HG03196 (cell line): Measurements from ENCODE around the gene GPATCH2L.

Experiments used
- ATAC-seq: cut with Tn5 transposase; IDR thresholded peaks from one replicate; pipeline ENCODE4 v1.9.1; 2021; ENCODE audit not compliant: unreplicated experiment

Gene GPATCH2L

GRCh38 chr14:76253111-76253510, 101.4 kb downstream of the GPATCH2L start:
- no peak for ATAC-seq

- no peak for ATAC-seq
Observed at GRCh38 chr14:76256545-76256944, 104.8 kb downstream of the GPATCH2L start.

GRCh38 chr14:76257111-76257803, 105.5 kb downstream of the GPATCH2L start:
- no peak for ATAC-seq

- no peak for ATAC-seq
Observed at GRCh38 chr14:76257842-76258397, 106.2 kb downstream of the GPATCH2L start.

GRCh38 chr14:76259029-76259735, 107.5 kb downstream of the GPATCH2L start:
- ATAC-seq: no peak

DNA sequence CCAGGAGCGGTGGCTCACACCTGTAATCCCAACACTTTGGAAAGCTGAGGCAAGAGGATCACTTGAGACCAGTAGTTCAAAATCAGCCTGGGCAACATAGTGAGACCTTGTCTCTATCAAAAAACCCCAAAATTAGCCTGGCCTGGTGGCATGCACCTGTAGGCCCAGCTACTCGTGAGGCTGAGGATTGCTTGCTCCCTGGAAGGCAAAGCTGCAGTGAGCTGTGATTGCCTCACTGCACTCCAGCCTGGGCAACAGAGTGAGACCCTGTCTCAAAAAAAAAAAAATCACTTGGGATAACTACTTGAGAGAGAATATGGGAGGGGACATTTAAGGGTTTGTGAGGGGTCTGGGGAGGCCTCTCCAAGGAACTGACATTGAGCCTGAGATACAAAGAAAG, 109.0 kb downstream of the GPATCH2L start:
- ATAC-seq: no peak

GRCh38 chr14:76261371-76261811, 109.7 kb downstream of the GPATCH2L start:
- ATAC-seq: no peak

- ATAC-seq: no peak
Observed at GRCh38 chr14:76262641-76263040, 110.9 kb downstream of the GPATCH2L start.
